ENCODE results near the gene NID2. TPM values are rescaled to one million over a fixed set of nuclear protein-coding genes. Genes with fewer than 3 reads are reported as not detected.

The NID2 gene
- total and polyA plus RNA-seq, 5 donors from 2014 or later = 0.35 to 1.1 (median 0.62) TPM; not detected in 1

DNA sequence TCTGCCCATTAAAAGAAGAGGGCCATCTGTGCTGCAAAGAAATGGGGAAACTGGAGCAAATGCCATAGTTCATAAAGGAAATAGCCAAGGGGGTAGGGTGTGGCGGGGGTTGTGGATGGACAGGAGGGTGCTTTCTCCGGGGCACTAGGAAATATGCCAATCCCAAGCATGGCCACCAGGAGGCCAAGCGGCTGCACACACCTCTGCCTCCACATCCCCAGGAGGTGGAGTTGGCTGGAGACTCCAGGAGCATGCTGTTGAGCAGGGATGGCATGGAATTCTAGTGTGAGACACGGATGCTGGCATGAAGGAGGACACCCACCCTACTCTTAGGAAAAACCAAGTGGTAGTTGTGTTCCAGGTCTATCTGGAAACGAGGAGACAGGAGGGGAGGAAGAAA lies 25.2 kb downstream of the NID2 start:
- DNase-seq (peak in 1 of 3 donors; percentile 39), ATAC-seq (ENCODE audit: low read depth in 2 of 2) (no peak)
- Histone ChIP-seq H3K9me3 (ENCODE audit: control insufficient read depth in 2 of 2, low read length in 2 of 2) (no peaks in the 10 kb centered on the region), H3K36me3 (ENCODE audit: control insufficient read depth, insufficient read depth, low read length) (no peaks in the 10 kb centered on the region), H3K27ac (ENCODE audit: insufficient read depth, low read length, poor library complexity, severe bottlenecking) (no peak overlapping the region), H3K4me1 (ENCODE audit: control insufficient read depth, insufficient read depth, low read length, poor library complexity, severe bottlenecking) (no peaks in the 10 kb centered on the region), H3K27me3 (ENCODE audit: control insufficient read depth, insufficient read depth, low read length) (no peaks in the 10 kb centered on the region), H3K4me3 (ENCODE audit: low read depth, low read length) (no peak overlapping the region)
- H3K4me1 Mint-ChIP-seq = no peaks in the 10 kb centered on the region
- no peaks in the 10 kb centered on the region for H3K36me3 Mint-ChIP-seq
- peaks cover 16% of the 10 kb centered on the region for H3K27me3 Mint-ChIP-seq
- H3K27ac Mint-ChIP-seq = no peak overlapping the region
- H3K4me3 Mint-ChIP-seq = no peak overlapping the region
- H3K9me3 Mint-ChIP-seq = peaks cover 0 to 2% (median 0%) of the 10 kb centered on the region in 7 donors

DNA sequence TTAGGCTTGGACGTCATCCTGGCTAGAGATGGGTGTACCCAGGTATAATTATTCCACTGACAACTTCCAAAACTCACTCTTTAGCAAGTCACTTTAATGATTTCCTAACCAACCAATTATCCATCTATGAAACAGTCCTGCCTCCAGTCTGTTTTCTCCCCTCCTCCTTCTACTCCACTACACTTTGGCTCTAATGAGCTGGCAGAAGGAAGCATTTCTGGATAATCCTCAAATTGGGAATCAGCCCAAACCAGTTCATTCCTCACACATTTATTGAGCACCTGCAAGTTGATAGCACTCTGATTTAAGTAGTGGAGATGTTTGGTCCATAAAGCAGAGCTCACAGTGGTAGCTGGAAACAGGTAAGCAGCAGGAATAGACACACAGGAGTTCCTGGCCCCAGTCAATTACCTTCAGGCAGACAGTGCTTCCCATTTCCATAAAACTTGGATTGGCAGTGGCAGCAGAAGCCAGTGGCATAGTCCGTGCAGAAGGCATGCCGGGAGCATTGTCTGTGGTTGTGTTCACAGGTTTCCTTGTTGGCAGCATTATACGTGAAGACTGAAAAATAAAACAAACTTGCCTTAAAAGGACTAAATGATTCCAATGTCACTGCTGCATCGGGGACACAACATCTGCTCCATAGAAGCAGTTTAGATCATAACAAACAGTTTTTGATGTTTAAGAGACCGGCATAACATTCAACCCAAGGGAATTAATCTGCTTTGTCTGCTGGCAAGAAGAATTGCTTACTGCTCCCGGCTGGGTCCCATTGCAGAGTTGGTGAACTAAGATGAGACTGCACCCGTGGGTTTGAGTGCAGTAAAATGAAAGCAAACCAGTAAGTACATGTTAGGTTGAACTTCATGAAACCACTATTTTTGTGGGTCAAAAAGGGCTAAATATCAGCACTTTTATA lies 26.2 kb downstream of the NID2 start:
- Mint-ChIP-seq H3K9me3 (peaks cover 0 to 2% (median 0%) of the 10 kb centered on the region in 7 donors), H3K4me1 (no peaks in the 10 kb centered on the region), H3K4me3 (no peak overlapping the region), H3K27ac (no peak overlapping the region), H3K36me3 (no peaks in the 10 kb centered on the region), H3K27me3 (peaks cover 24% of the 10 kb centered on the region)
- Histone ChIP-seq H3K36me3 (ENCODE audit: control insufficient read depth, insufficient read depth, low read length) (no peaks in the 10 kb centered on the region), H3K27me3 (ENCODE audit: control insufficient read depth, insufficient read depth, low read length) (peaks cover 5% of the 10 kb centered on the region), H3K4me1 (ENCODE audit: control insufficient read depth, insufficient read depth, low read length, poor library complexity, severe bottlenecking) (no peaks in the 10 kb centered on the region), H3K27ac (ENCODE audit: insufficient read depth, low read length, poor library complexity, severe bottlenecking) (no peak overlapping the region), H3K9me3 (ENCODE audit: control insufficient read depth in 2 of 2, low read length in 2 of 2) (no peaks in the 10 kb centered on the region), H3K4me3 (ENCODE audit: low read depth, low read length) (no peak overlapping the region)
- no peak for DNase-seq
- no peak for ATAC-seq (ENCODE audit: low read depth in 2 of 2)

DNA sequence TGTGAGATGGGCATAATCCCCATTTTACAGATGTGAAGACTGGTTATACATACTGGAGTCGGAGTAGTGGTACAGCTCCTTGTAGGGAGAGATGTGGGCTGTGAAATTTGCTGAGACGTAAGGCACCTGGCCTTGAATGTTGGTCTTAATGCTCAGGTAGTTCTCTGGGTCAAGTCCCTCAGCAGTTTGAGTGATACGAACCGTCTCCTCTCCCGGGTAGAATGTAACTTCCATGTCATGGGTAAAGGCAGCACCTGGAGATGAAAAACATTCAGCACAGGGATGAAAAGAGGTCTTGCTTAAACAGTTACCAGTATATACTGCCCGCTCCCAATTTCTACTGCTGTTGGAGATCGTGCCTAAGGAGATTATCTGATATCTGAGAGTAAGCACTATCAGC lies 28.3 kb downstream of the NID2 start:
- H3K4me1 ChIP-seq (ENCODE audit: control insufficient read depth, insufficient read depth, low read length, poor library complexity, severe bottlenecking) = no peaks in the 10 kb centered on the region

DNA sequence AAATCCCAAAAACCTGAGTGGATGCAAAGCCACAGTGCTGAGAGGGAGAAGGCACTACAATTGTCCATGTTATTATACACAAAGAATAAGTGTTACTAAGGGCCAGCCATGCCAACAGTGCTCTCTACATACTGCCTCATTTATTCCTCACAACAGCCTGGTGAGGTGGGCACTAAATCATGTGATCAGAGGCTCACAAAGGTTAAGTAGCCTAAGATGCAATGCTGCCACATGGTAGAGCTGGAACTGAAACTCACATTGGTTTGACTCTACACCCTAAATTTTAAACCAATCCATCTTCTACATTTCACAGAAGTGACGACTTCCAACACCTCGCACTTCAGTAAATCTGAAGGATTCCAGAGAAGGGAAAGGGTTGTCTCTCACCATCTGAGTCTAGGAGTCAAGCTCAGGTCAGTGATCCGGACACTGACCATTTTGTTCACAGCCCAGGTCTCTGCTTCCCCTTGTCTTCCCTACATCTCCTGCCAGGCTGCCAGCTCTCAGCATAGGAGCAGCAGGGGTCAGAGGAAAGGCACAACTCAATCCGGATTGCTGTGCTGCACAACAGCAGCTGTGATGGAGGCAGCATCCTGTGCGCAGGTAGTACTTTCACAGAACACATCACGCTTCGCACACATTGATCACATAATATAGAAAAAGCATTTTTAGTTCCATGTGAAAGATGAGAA lies 29.6 kb downstream of the NID2 start:
- H3K9me3 Mint-ChIP-seq = peaks cover 0 to 6% (median 1%) of the 10 kb centered on the region in 7 donors
- ATAC-seq (ENCODE audit: low read depth in 2 of 2) (no peak), DNase-seq (no peak)
- peaks cover 8% of the 10 kb centered on the region for H3K27me3 ChIP-seq (ENCODE audit: control insufficient read depth, insufficient read depth, low read length)
- no peak overlapping the region for H3K4me3 ChIP-seq (ENCODE audit: low read depth, low read length)
- no peaks in the 10 kb centered on the region for H3K36me3 ChIP-seq (ENCODE audit: control insufficient read depth, insufficient read depth, low read length)
- H3K27me3 Mint-ChIP-seq = peaks cover 28% of the 10 kb centered on the region
- peaks cover 0 to 3% of the 10 kb centered on the region in 2 experiments for H3K9me3 ChIP-seq (ENCODE audit: control insufficient read depth in 2 of 2, low read length in 2 of 2)
- no peak overlapping the region for H3K4me3 Mint-ChIP-seq
- H3K4me1 Mint-ChIP-seq = no peaks in the 10 kb centered on the region
- H3K27ac Mint-ChIP-seq = no peak overlapping the region
- H3K4me1 ChIP-seq (ENCODE audit: control insufficient read depth, insufficient read depth, low read length, poor library complexity, severe bottlenecking) = no peaks in the 10 kb centered on the region
- H3K27ac ChIP-seq (ENCODE audit: insufficient read depth, low read length, poor library complexity, severe bottlenecking) = no peak overlapping the region
- H3K36me3 Mint-ChIP-seq = no peaks in the 10 kb centered on the region

More for the DNA sequence above, 28.3 kb downstream of the NID2 start:
- no peak overlapping the region for H3K4me3 ChIP-seq (ENCODE audit: low read depth, low read length)
- no peak overlapping the region for H3K4me3 Mint-ChIP-seq
- peaks cover 0 to 3% of the 10 kb centered on the region in 2 experiments for H3K9me3 ChIP-seq (ENCODE audit: control insufficient read depth in 2 of 2, low read length in 2 of 2)
- DNase-seq (no peak), ATAC-seq (ENCODE audit: low read depth in 2 of 2) (no peak)
- no peak overlapping the region for H3K27ac Mint-ChIP-seq
- no peak overlapping the region for H3K27ac ChIP-seq (ENCODE audit: insufficient read depth, low read length, poor library complexity, severe bottlenecking)
- no peaks in the 10 kb centered on the region for H3K36me3 Mint-ChIP-seq
- H3K9me3 Mint-ChIP-seq = peaks cover 0 to 6% (median 1%) of the 10 kb centered on the region in 7 donors
- peaks cover 8% of the 10 kb centered on the region for H3K27me3 ChIP-seq (ENCODE audit: control insufficient read depth, insufficient read depth, low read length)
- H3K4me1 Mint-ChIP-seq = no peaks in the 10 kb centered on the region
- peaks cover 24% of the 10 kb centered on the region for H3K27me3 Mint-ChIP-seq
- H3K36me3 ChIP-seq (ENCODE audit: control insufficient read depth, insufficient read depth, low read length) = no peaks in the 10 kb centered on the region

DNA sequence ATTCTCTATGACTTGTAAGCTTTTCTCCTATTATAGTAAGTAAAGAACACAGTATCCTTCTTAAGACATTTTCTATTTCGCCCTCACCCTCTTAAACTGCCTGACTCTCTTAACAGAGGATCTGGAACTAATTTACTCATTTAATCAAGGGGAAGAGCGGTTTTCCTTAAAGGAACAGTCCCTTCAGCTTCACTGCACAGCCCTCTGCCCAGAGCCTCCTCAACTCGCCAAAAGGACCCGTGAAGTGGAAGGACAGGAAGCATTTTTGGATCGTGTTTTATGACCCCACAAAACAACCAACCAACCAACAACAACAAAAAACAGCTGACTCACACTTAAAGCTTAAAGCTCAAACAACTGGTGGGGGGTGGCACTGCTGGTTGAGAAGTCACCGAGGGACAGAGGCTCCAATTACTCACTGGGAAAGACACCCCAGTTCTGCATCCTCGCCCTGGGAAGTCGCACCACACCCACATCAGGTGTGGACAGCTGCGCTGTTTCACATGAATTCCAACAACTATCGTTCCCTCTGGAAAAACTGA lies 35.7 kb downstream of the NID2 start:
- H3K36me3 ChIP-seq (ENCODE audit: control insufficient read depth, insufficient read depth, low read length) = no peaks in the 10 kb centered on the region
- H3K9me3 Mint-ChIP-seq = peaks cover 0 to 6% (median 2%) of the 10 kb centered on the region in 7 donors
- H3K9me3 ChIP-seq (ENCODE audit: control insufficient read depth in 2 of 2, low read length in 2 of 2) = peaks cover 0 to 3% of the 10 kb centered on the region in 2 experiments
- H3K27me3 Mint-ChIP-seq = peaks cover 33% of the 10 kb centered on the region
- H3K4me1 ChIP-seq (ENCODE audit: control insufficient read depth, insufficient read depth, low read length, poor library complexity, severe bottlenecking) = no peaks in the 10 kb centered on the region
- no peak overlapping the region for H3K27ac ChIP-seq (ENCODE audit: insufficient read depth, low read length, poor library complexity, severe bottlenecking)
- H3K4me3 ChIP-seq (ENCODE audit: low read depth, low read length) = no peak overlapping the region
- H3K27ac Mint-ChIP-seq = no peak overlapping the region
- peaks cover 9% of the 10 kb centered on the region for H3K27me3 ChIP-seq (ENCODE audit: control insufficient read depth, insufficient read depth, low read length)
- H3K4me1 Mint-ChIP-seq = no peaks in the 10 kb centered on the region
- H3K4me3 Mint-ChIP-seq = no peak overlapping the region
- ATAC-seq (ENCODE audit: low read depth in 2 of 2) (no peak), DNase-seq (no peak)
- H3K36me3 Mint-ChIP-seq = no peaks in the 10 kb centered on the region

DNA sequence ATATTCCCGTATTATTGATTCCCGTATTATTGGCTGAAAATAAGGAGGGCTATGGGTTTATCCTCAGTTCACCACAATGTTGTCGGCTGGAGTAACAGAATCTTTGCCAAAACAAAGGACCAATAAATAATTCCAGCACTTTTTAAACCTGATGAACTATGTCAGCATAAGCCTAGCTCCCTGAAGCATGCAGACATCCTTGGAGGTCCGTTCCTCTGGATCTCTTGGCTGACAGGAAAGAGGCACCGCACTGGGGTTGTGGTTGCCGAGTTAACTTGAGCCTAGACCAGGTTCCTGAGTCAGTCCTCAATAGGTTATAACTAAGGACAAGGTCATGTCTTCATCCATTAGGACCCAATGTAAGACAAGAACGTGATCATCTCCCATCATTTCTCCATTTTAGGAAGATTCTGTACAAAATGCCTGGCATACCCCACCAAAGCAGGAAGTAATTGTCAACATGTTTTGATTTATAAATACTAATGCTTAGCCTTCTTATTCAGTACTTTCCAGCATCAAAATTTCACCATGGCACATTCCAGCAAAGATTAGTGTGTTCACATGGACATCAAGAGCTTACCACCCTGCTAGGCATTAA lies 36.6 kb downstream of the NID2 start:
- H3K4me1 Mint-ChIP-seq = no peaks in the 10 kb centered on the region
- Histone ChIP-seq H3K4me3 (ENCODE audit: low read depth, low read length) (no peak overlapping the region), H3K9me3 (ENCODE audit: control insufficient read depth in 2 of 2, low read length in 2 of 2) (peaks cover 0 to 3% of the 10 kb centered on the region in 2 experiments), H3K27ac (ENCODE audit: insufficient read depth, low read length, poor library complexity, severe bottlenecking) (no peak overlapping the region), H3K27me3 (ENCODE audit: control insufficient read depth, insufficient read depth, low read length) (peaks cover 5% of the 10 kb centered on the region), H3K4me1 (ENCODE audit: control insufficient read depth, insufficient read depth, low read length, poor library complexity, severe bottlenecking) (no peaks in the 10 kb centered on the region), H3K36me3 (ENCODE audit: control insufficient read depth, insufficient read depth, low read length) (no peaks in the 10 kb centered on the region)
- no peak for ATAC-seq (ENCODE audit: low read depth in 2 of 2)
- peaks cover 0 to 6% (median 2%) of the 10 kb centered on the region in 7 donors for H3K9me3 Mint-ChIP-seq
- H3K27ac Mint-ChIP-seq = no peak overlapping the region
- H3K27me3 Mint-ChIP-seq = peaks cover 29% of the 10 kb centered on the region
- DNase-seq = no peak
- H3K4me3 Mint-ChIP-seq = no peak overlapping the region
- H3K36me3 Mint-ChIP-seq = no peaks in the 10 kb centered on the region

DNA sequence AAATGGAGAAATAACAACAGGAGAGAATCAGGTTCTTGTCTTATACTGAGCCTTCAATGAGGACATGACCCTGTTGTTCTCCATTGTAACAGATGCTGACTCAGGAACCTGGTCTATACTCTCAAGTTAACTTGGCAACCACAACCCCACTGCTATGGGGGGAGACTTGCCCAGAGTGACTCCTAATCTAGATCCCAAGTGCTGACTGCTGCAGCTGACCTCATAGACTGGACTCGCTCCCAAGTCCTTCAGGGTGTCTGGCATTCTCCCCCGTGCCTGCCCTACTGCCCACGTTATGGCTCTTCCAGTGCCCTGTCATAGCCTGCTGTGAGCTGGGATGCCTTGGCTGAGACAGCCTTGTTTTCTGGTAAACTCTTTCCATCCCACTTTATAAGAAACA lies 37.1 kb downstream of the NID2 start:
- H3K4me3 Mint-ChIP-seq = no peak overlapping the region

More for the DNA sequence above, 37.1 kb downstream of the NID2 start:
- no peak overlapping the region for H3K27ac ChIP-seq (ENCODE audit: insufficient read depth, low read length, poor library complexity, severe bottlenecking)
- no peak for ATAC-seq (ENCODE audit: low read depth in 2 of 2)
- no peaks in the 10 kb centered on the region for H3K4me1 ChIP-seq (ENCODE audit: control insufficient read depth, insufficient read depth, low read length, poor library complexity, severe bottlenecking)
- no peaks in the 10 kb centered on the region for H3K36me3 Mint-ChIP-seq
- H3K27ac Mint-ChIP-seq = peak overlapping the region in 1 of 3 donors; percentile 34
- H3K36me3 ChIP-seq (ENCODE audit: control insufficient read depth, insufficient read depth, low read length) = no peaks in the 10 kb centered on the region
- peaks cover 32% of the 10 kb centered on the region for H3K27me3 Mint-ChIP-seq
- H3K9me3 Mint-ChIP-seq = peaks cover 0 to 5% (median 2%) of the 10 kb centered on the region in 7 donors
- DNase-seq = no peak
- H3K4me1 Mint-ChIP-seq = no peaks in the 10 kb centered on the region
- peaks cover 0 to 3% of the 10 kb centered on the region in 2 experiments for H3K9me3 ChIP-seq (ENCODE audit: control insufficient read depth in 2 of 2, low read length in 2 of 2)
- H3K4me3 ChIP-seq (ENCODE audit: low read depth, low read length) = no peak overlapping the region
- peaks cover 5% of the 10 kb centered on the region for H3K27me3 ChIP-seq (ENCODE audit: control insufficient read depth, insufficient read depth, low read length)
